Activated T-cell treated with anti-CD3 and anti-CD28 coated beads for 48 hours (primary cell): ENCODE results near the gene NGFR.

Experiments used
- DNase-seq: peaks from one replicate; pipeline ENCODE4 v3.0.0-alpha.2; 2020; ENCODE audit warnings: low read depth

NGFR gene

GRCh38 chr17:49494986-49495841, at the start of gene NGFR:
Gene NGFR, plus strand, starts transcription at chr17:49495293. Its CDS starts 125 bp downstream, at chr17:49495418.
- DNase-seq: peak; percentile 33

GRCh38 chr17:49445591-49445990, 49.5 kb upstream of the NGFR start:
- DNase-seq: no peak

GRCh38 chr17:49447628-49448302, 47.3 kb upstream of the NGFR start:
- DNase-seq: no peak

GRCh38 chr17:49450181-49450580, 44.9 kb upstream of the NGFR start:
- DNase-seq: no peak

- DNase-seq: no peak
Measured at GRCh38 chr17:49450735-49451134, 44.4 kb upstream of the NGFR start.

GRCh38 chr17:49452201-49452600, 42.9 kb upstream of the NGFR start:
- no peak for DNase-seq

- DNase-seq: no peak
Measured at GRCh38 chr17:49452661-49453060, 42.4 kb upstream of the NGFR start.

- no peak for DNase-seq
Measured at GRCh38 chr17:49454050-49454449, 41.0 kb upstream of the NGFR start.

- no peak for DNase-seq
Measured at GRCh38 chr17:49455272-49455861, 39.7 kb upstream of the NGFR start.

- no peak for DNase-seq
Measured at GRCh38 chr17:49456183-49456965, 38.7 kb upstream of the NGFR start.

- DNase-seq: no peak
Measured at GRCh38 chr17:49457564-49458535, 37.2 kb upstream of the NGFR start.

- no peak for DNase-seq
Measured at GRCh38 chr17:49459401-49459984, 35.6 kb upstream of the NGFR start.

GRCh38 chr17:49460401-49460800, 34.7 kb upstream of the NGFR start:
- no peak for DNase-seq

- DNase-seq: no peak
Measured at GRCh38 chr17:49461580-49461979, 33.5 kb upstream of the NGFR start.

GRCh38 chr17:49464049-49464448, 31.0 kb upstream of the NGFR start:
- DNase-seq: no peak

- no peak for DNase-seq
Measured at GRCh38 chr17:49465331-49465903, 29.7 kb upstream of the NGFR start.

- no peak for DNase-seq
Measured at GRCh38 chr17:49466436-49466835, 28.7 kb upstream of the NGFR start.

- no peak for DNase-seq
Measured at GRCh38 chr17:49467175-49467574, 27.9 kb upstream of the NGFR start.

- no peak for DNase-seq
Measured at GRCh38 chr17:49468811-49469385, 26.2 kb upstream of the NGFR start.
